SH-SY5Y (cell line): Measurements from ENCODE around the gene CACNG7.

Experiments
- GATA2 ChIP-seq: IDR thresholded peaks from 2 replicates; pipeline ENCODE4 v1.6.1; 2011; ENCODE audit warnings: mild to moderate bottlenecking, low read depth, low read length
- GATA3 ChIP-seq: IDR thresholded peaks from 2 replicates; pipeline ENCODE4 v1.6.1; 2011; ENCODE audit warnings: low read depth, mild to moderate bottlenecking, low read length, moderate library complexity

CACNG7 gene

GRCh38 chr19:53873773-53874605, 35.1 kb upstream of the CACNG7 start:
- no peak for TF ChIP-seq GATA3
- no peak for TF ChIP-seq GATA2

GRCh38 chr19:53874606-53874990, 34.5 kb upstream of the CACNG7 start:
- no peak for TF ChIP-seq GATA2
- TF ChIP-seq GATA3 = no peak

GRCh38 chr19:53875602-53876325, 33.3 kb upstream of the CACNG7 start:
- TF ChIP-seq GATA2 = no peak
- no peak for TF ChIP-seq GATA3

DNA sequence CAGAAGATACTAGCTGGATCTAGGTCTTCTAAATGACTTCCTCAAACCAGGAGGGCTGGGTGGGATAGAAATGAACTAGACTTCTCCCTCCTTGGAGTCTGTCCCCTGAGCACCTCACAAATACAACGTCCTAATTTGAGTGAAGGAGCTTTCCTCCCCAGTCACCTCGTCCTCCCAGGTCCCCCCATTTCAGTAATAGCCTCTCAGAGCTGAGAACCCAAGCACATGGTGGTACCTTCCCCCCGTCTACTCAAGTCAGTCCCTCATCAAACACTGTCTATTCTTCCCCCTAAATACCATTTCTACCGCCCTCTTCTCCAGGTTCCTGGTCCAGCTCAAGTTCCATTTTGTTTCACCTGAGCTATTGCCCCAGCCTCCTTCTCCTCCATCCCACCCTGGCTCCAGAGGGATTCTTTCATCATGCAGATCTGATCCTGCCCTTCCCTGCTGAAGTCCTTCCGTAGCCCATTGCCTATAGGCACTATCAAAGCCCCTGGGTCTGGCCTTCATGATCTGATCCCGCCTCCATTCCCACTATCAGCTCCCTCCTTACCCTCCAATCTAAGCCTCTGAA, 32.3 kb upstream of the CACNG7 start:
- TF ChIP-seq GATA3 (no peak), GATA2 (no peak)

GRCh38 chr19:53877361-53877766, 31.7 kb upstream of the CACNG7 start:
- TF ChIP-seq GATA3 = no peak

GRCh38 chr19:53878776-53879139, 30.3 kb upstream of the CACNG7 start:
- TF ChIP-seq GATA3 = no peak
- no peak for TF ChIP-seq GATA2

GRCh38 chr19:53879140-53880081, 29.7 kb upstream of the CACNG7 start:
- TF ChIP-seq GATA2 = no peak
- no peak for TF ChIP-seq GATA3

GRCh38 chr19:53880711-53881481, 28.2 kb upstream of the CACNG7 start:
- TF ChIP-seq GATA2 (no peak), GATA3 (no peak)

DNA sequence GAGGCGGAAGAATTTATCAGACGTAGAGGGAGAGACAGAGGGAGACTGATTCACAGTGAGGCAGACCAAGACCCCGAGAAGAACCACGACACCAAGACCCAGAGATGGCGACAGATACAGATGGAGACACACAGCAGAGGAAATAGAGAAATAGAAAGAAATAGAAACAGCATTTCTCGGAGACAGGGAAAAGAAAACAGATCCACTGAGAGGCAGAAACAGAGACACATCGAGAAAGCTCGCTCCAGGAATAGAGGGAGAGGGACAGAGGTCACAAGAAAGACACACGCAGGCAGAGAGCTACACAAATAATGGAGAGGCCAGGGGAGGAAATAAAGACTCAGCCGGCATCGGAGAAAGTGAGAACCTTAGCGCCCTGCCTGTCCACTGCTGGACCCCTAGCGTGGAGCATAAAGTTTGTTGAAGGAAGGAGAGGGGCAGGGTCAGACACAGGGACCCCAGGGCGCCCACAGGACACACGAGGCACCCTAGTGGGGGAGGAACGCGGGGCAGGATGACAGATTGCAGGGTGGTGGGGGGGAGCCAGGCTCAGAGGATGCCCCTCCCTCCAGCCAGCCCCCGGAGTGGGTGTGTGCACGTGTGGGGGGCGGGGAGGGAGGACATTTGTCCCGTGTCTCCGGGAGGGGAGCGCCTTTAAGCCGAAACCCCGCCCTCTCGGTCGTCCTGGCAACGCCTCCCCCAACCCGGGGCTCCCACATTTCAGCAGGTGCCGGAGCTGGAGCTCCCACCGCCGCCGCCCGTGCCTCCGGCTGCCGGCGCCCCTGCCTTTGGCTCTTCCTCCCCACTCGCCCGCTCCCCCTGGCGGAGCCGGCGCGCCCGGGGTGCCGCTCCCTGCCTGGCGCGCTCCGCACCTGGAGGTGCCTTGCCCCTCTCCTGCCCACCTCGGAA, 27.3 kb upstream of the CACNG7 start, which contains the start of gene PRKCG:
TSS of gene PRKCG (plus strand) at position 716 of the 909 bp plus-strand sequence. CDS start 298 bp downstream, outside the sequence.
- TF ChIP-seq GATA3 = no peak
- TF ChIP-seq GATA2 = no peak

- TF ChIP-seq GATA2 (no peak), GATA3 (no peak)
These were observed 26.6 kb upstream of the CACNG7 start for GRCh38 chr19:53882391-53883050.

GRCh38 chr19:53883231-53883661, 25.8 kb upstream of the CACNG7 start:
- no peak for TF ChIP-seq GATA3
- TF ChIP-seq GATA2 = no peak

GRCh38 chr19:53883741-53884140, 25.3 kb upstream of the CACNG7 start:
- TF ChIP-seq GATA2 (no peak), GATA3 (no peak)
